PC-3 (cell line): ENCODE measurements around the gene CMSS1. TPM values are rescaled to one million over a fixed set of nuclear protein-coding genes. Genes with fewer than 3 reads are reported as not detected.
"Not testable (repeated sequence)": the region's sequence is repeated elsewhere in the genome, so short reads cannot be mapped to it uniquely, and the experiment has no call there.

Experiments used
- ATAC-seq: fragments of 200-7000 bp; cut with Tn5 transposase; 2 replicates; pipeline ENCODE4 v1.9.1; 2020; ENCODE audit warnings: mild to moderate bottlenecking, moderate library complexity
- BruUV-seq: library from RNA; stranded (reverse); fragments of 400-500 nt; replicated peaks from 2 replicates; lab custom pipeline; 2021; lab: Mats Ljungman, UMichigan
- CTCF ChIA-PET: fragments of 300-600 bp; sonication (Branson Sonifier 250); formaldehyde crosslinking; loops from one replicate; lab custom pipeline; 2022; ENCODE audit warnings: antibody characterized with exemption; lab: Charles Lee
- POLR2A ChIA-PET: fragments of 300-600 bp; sonication (Branson Sonifier 250); formaldehyde crosslinking; loops from one replicate; lab custom pipeline; 2022; ENCODE audit warnings: antibody characterized with exemption; ENCODE audit not compliant: unreplicated experiment; lab: Charles Lee
- DNase-seq: peaks from one replicate; pipeline ENCODE4 v3.0.0-alpha.2; 2015
- H2AFZ ChIP-seq: fragments of 300-600 bp; sonication (generic); 2 replicates; pipeline ENCODE4 v1.6.0; 2016; ENCODE audit warnings: antibody characterized with exemption, low read length
- H3F3A ChIP-seq: fragments of 300-600 bp; sonication (generic); one replicate; pipeline ENCODE4 v1.6.0; 2017; ENCODE audit warnings: antibody characterized with exemption, low read length, control low read depth, mild to moderate bottlenecking; ENCODE audit not compliant: unreplicated experiment
- H3K27ac ChIP-seq: fragments of 300-600 bp; sonication (generic); 2 replicates; pipeline ENCODE4 v1.5.1; 2016; ENCODE audit warnings: mild to moderate bottlenecking, low read length
- H3K27me3 ChIP-seq: fragments of 300-600 bp; sonication (generic); 2 replicates; pipeline ENCODE4 v1.6.1; 2016; ENCODE audit warnings: low read length, mixed read lengths
- H3K36me3 ChIP-seq: fragments of 300-600 bp; sonication (generic); 2 replicates; pipeline ENCODE4 v1.6.1; 2016; ENCODE audit warnings: low read depth, mixed run types, low read length, mixed read lengths
- H3K4me1 ChIP-seq: fragments of 300-600 bp; sonication (generic); 2 replicates; pipeline ENCODE4 v1.5.1; 2016; ENCODE audit warnings: low read length; ENCODE audit not compliant: insufficient read depth
- H3K4me2 ChIP-seq: fragments of 300-600 bp; sonication (generic); 2 replicates; pipeline ENCODE4 v1.6.0; 2016; ENCODE audit warnings: low read length
- H3K4me3 ChIP-seq: fragments of 300-600 bp; sonication (generic); 2 replicates; pipeline ENCODE4 v1.5.1; 2016; ENCODE audit warnings: mild to moderate bottlenecking, low read length, mixed read lengths
- H3K79me2 ChIP-seq: fragments of 300-600 bp; sonication (generic); 2 replicates; pipeline ENCODE4 v1.6.1; 2017; ENCODE audit warnings: low read length, mixed read lengths
- H3K9ac ChIP-seq: fragments of 300-600 bp; sonication (generic); 2 replicates; pipeline ENCODE4 v1.6.0; 2016; ENCODE audit warnings: mild to moderate bottlenecking, low read length
- H3K9me2 ChIP-seq: fragments of 300-600 bp; sonication (generic); replicated peaks from 2 replicates; pipeline ENCODE4 v1.6.1; 2016; ENCODE audit warnings: mixed run types, low read length, mixed read lengths
- H3K9me3 ChIP-seq: fragments of 300-600 bp; sonication (generic); 2 replicates; pipeline ENCODE4 v1.6.1; 2016; ENCODE audit warnings: low read length, mixed read lengths
- H4K20me1 ChIP-seq: fragments of 300-600 bp; sonication (generic); 2 replicates; pipeline ENCODE4 v1.6.1; 2016; ENCODE audit warnings: low read length, mixed read lengths
- EZH2 ChIP-seq: fragments of 300-600 bp; sonication (generic); IDR thresholded peaks from one replicate; pipeline ENCODE4 v1.6.1; 2017; ENCODE audit warnings: antibody characterized with exemption, mild to moderate bottlenecking, low read length; ENCODE audit not compliant: unreplicated experiment
- EZH2phosphoT487 ChIP-seq: fragments of 300-600 bp; sonication (generic); IDR thresholded peaks from 2 replicates; pipeline ENCODE4 v1.6.1; 2018; ENCODE audit warnings: mild to moderate bottlenecking, antibody characterized with exemption, low read length, borderline replicate concordance
- intact Hi-C: fragments of 100-400 bp; cut with micrococcal nuclease; formaldehyde crosslinking; loops from 2 replicates; pipeline ENCODE4 v1.9.0; 2023
- total RNA-seq: library from RNA; depleted of rRNA; stranded (reverse); fragments of >200 nt; gene quantifications from 2 replicates; pipeline ENCODE4 v1.2.3, GENCODE V29; 2014
- TF ChIP-seq, protein P1 (sequence below): fragments of 300-600 bp; sonication (generic); conservative IDR thresholded peaks from 2 replicates; pipeline ENCODE4 v1.5.1; 2017; ENCODE audit warnings: antibody characterized with exemption, low read depth, mild to moderate bottlenecking, low read length

The CMSS1 gene
- total RNA-seq, 1 experiment from 2014 or later, result 63.1 TPM

DNA sequence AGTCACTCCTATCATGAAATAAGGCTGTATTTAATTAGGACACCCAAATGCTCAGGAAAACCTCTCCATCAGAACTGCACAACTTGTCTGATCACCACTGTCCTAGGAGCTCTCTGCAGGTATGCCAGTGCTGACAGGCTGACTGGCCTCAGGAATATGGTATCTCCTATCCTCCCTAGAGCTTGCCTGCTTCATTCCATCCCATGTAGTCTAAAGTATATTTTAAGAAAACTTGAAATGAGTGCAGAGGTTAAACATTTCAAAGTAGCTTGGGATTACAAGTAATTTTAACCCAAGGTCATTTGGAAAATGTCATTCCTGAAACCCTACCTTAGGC lies 273.0 kb downstream of the CMSS1 start:
- Histone ChIP-seq H3K27me3 (no peaks in the 10 kb centered on the region), H2AFZ (no peak overlapping the region), H3K9me3 (no peaks in the 10 kb centered on the region), H3K4me1 (peaks cover 58% of the 10 kb centered on the region), H3K9ac (no peak overlapping the region), H3K36me3 (no peaks in the 10 kb centered on the region), H3K4me2 (no peak overlapping the region), H3F3A (no peaks in the 10 kb centered on the region), H3K9me2 (no peaks in the 10 kb centered on the region), H3K27ac (no peak overlapping the region), H3K4me3 (no peak overlapping the region), H3K79me2 (no peaks in the 10 kb centered on the region; the same call in 1 of the 2 replicates), H4K20me1 (no peaks in the 10 kb centered on the region)
- CTCF ChIA-PET, result no interaction called here
- TF ChIP-seq, protein P1, sequence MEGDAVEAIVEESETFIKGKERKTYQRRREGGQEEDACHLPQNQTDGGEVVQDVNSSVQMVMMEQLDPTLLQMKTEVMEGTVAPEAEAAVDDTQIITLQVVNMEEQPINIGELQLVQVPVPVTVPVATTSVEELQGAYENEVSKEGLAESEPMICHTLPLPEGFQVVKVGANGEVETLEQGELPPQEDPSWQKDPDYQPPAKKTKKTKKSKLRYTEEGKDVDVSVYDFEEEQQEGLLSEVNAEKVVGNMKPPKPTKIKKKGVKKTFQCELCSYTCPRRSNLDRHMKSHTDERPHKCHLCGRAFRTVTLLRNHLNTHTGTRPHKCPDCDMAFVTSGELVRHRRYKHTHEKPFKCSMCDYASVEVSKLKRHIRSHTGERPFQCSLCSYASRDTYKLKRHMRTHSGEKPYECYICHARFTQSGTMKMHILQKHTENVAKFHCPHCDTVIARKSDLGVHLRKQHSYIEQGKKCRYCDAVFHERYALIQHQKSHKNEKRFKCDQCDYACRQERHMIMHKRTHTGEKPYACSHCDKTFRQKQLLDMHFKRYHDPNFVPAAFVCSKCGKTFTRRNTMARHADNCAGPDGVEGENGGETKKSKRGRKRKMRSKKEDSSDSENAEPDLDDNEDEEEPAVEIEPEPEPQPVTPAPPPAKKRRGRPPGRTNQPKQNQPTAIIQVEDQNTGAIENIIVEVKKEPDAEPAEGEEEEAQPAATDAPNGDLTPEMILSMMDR, result no peak
- TF ChIP-seq EZH2phosphoT487 (no peak), EZH2 (no peak)
- no TSS peak for BruUV-seq
- no peak for ATAC-seq
- intact Hi-C loops, result no loop called here
- DNase-seq, result no peak
- POLR2A ChIA-PET, result no interaction called here

DNA sequence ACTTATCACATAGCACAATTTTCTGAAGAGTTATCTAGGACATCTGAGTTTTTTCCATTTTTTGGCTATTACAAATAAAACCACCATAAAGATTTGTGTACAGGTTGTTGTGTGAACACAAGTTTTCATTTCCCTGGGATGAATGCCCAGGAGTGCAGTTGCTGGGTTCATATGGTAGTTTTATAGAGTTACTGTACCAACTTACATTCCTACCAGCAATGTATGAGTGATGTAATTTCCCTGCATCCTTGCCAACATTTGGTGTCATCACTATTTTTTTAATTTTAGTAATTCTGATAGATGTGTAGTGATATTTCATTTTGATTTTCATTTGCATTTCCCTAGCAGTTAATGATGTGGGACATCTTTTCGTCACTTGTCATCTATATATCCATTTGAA lies 276.2 kb downstream of the CMSS1 start:
- H3F3A ChIP-seq, result no peaks in the 10 kb centered on the region
- no peaks in the 10 kb centered on the region for H3K9me3 ChIP-seq
- intact Hi-C loops, result no loop called here
- H2AFZ ChIP-seq, result no peak overlapping the region
- ChIA-PET POLR2A (interaction anchor here (0.6 kb wide), 1 partner anchor 1318 kb away, joined by 5 read pairs; no protein-coding TSS in a partner anchor), CTCF (no interaction called here)
- H3K27ac ChIP-seq, result no peak overlapping the region
- H3K27me3 ChIP-seq, result no peaks in the 10 kb centered on the region
- DNase-seq (peak; percentile 58), ATAC-seq (peak; percentile 58)
- H3K36me3 ChIP-seq, result no peaks in the 10 kb centered on the region
- no peak overlapping the region for H3K4me3 ChIP-seq
- no peaks in the 10 kb centered on the region for H3K79me2 ChIP-seq
- peaks cover 42% of the 10 kb centered on the region for H3K4me1 ChIP-seq
- no peak overlapping the region for H3K4me2 ChIP-seq
- no peaks in the 10 kb centered on the region for H4K20me1 ChIP-seq
- H3K9ac ChIP-seq, result no peak overlapping the region
- BruUV-seq, result no TSS peak
- H3K9me2 ChIP-seq, result no peaks in the 10 kb centered on the region
- no peak for TF ChIP-seq EZH2phosphoT487
- TF ChIP-seq EZH2, result no peak
- TF ChIP-seq, protein P1, result no peak

DNA sequence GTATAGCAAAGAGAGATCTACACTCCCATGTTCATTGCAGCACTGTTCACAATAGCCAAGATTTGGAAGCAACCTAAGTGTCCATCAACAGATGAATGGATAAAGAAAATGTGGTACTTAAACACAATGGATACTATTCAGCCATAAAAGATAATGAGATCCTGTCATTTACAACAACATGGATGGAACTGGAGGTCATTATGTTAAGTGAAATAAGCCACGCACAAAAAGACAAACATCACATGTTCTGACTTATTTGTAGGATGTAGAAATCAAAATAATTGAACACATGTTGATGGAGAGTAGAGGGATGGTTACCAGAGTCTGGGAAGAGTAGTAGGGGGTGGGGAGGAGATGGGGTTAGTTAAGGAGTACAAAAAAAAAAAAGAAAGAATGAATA lies 278.6 kb downstream of the CMSS1 start:
- H3K36me3 ChIP-seq, H3K9me3 ChIP-seq, H2AFZ ChIP-seq, H3K4me2 ChIP-seq, BruUV-seq, ATAC-seq, intact Hi-C loops, CTCF ChIA-PET, H3K79me2 ChIP-seq, H3K27ac ChIP-seq, H3K9me2 ChIP-seq, H3K4me3 ChIP-seq, H3K9ac ChIP-seq, H3F3A ChIP-seq, H4K20me1 ChIP-seq, DNase-seq, H3K27me3 ChIP-seq, POLR2A ChIA-PET: not testable (repeated sequence)
- H3K4me1 ChIP-seq, result peaks cover 34% of the 10 kb centered on the region
